ENCODE results near the gene TCEANC.

The TCEANC gene, protein sequence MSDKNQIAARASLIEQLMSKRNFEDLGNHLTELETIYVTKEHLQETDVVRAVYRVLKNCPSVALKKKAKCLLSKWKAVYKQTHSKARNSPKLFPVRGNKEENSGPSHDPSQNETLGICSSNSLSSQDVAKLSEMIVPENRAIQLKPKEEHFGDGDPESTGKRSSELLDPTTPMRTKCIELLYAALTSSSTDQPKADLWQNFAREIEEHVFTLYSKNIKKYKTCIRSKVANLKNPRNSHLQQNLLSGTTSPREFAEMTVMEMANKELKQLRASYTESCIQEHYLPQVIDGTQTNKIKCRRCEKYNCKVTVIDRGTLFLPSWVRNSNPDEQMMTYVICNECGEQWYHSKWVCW

DNA sequence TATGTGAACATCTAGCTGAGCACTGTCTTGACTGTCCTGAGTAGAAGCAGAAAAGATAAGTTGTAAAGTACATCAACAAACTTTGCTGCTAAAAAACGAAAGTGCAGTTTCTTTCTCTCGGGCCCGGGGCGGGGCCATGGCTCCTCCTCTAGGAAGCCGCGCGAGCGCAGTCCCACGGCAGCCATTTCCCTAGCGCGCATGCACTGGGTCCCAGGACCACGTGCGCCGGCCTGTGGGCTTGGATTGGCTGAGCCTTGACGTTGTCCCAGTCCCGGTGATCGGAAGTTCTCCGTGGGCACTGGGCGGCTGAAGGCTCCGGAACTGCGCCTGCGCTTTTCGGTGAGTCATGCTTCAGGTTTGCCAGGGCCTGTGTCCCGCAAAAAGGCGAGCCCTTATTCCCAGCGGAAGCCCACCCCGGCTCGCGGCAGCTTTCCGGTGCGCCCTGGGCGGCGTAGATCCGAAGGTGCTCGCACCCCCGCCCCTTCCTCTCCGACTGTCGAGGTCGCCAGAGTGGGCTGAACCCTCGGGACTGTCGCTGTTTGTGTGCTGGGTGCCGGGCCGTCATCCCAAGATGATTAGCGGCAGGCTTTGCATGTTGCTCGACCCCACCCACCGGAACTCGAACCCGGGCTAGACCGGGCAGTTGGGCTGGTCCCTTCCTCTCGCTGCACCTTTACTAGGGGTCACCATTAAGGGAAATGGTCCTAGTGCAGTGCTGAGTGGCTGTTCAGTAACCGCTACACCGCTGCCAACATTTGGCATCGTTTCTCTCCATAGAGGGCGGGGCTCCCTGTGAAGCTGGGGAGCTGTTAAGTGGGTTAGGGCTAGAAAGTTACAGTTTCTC lies at the start of gene TCEANC:
Gene TCEANC, plus strand, starts transcription at position 292 of the 844 bp plus-strand sequence. CDS start 9,368 bp downstream, outside the sequence.
- Histone ChIP-seq H3K27me3 (ENCODE audit: insufficient read depth, low read depth, severe bottlenecking) (peaks cover 11% of the 10 kb centered on the region), H3K27ac (peak within 1 kb of the TSS; percentile 52), H3K4me3 (ENCODE audit: low read depth, low read length) (peak within 1 kb of the TSS; percentile 77), H3K9me3 (ENCODE audit: severe bottlenecking) (no peaks in the 10 kb centered on the region), H3K36me3 (no peaks in the 10 kb centered on the region)
- TF ChIP-seq, protein P1, sequence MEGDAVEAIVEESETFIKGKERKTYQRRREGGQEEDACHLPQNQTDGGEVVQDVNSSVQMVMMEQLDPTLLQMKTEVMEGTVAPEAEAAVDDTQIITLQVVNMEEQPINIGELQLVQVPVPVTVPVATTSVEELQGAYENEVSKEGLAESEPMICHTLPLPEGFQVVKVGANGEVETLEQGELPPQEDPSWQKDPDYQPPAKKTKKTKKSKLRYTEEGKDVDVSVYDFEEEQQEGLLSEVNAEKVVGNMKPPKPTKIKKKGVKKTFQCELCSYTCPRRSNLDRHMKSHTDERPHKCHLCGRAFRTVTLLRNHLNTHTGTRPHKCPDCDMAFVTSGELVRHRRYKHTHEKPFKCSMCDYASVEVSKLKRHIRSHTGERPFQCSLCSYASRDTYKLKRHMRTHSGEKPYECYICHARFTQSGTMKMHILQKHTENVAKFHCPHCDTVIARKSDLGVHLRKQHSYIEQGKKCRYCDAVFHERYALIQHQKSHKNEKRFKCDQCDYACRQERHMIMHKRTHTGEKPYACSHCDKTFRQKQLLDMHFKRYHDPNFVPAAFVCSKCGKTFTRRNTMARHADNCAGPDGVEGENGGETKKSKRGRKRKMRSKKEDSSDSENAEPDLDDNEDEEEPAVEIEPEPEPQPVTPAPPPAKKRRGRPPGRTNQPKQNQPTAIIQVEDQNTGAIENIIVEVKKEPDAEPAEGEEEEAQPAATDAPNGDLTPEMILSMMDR (IDR thresholded peaks at IDR 0.05; ENCODE audit: low read depth, low read length) = no peak
- peak; percentile 98 for DNase-seq

DNA sequence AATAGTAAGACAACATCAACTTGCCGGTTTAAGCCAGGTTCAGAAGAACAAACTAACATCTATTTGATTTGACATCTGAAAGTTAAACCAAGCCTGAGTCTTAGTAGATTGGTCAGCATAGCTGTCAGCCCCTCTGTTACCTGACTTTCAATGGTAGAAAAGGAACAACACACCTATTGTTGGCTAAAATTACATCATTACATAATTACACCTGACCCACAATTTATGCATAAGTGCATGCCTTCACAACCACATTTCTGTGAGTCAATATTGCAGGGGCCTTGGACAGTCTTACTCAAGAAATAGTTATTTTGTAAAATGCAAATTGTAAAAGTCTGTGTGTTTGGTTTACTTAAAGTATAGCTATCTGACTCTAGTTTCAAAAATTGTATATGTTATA lies 47.3 kb upstream of the TCEANC start:
- no peak overlapping the region for H3K4me3 ChIP-seq (ENCODE audit: low read depth, low read length)
- no peaks in the 10 kb centered on the region for H3K9me3 ChIP-seq (ENCODE audit: severe bottlenecking)
- H3K36me3 ChIP-seq = no peaks in the 10 kb centered on the region
- TF ChIP-seq, protein P1 (IDR thresholded peaks at IDR 0.05; ENCODE audit: low read depth, low read length) = no peak
- no peak overlapping the region for H3K27ac ChIP-seq
- no peak for DNase-seq
- H3K27me3 ChIP-seq (ENCODE audit: insufficient read depth, low read depth, severe bottlenecking) = peaks cover 65% of the 10 kb centered on the region

DNA sequence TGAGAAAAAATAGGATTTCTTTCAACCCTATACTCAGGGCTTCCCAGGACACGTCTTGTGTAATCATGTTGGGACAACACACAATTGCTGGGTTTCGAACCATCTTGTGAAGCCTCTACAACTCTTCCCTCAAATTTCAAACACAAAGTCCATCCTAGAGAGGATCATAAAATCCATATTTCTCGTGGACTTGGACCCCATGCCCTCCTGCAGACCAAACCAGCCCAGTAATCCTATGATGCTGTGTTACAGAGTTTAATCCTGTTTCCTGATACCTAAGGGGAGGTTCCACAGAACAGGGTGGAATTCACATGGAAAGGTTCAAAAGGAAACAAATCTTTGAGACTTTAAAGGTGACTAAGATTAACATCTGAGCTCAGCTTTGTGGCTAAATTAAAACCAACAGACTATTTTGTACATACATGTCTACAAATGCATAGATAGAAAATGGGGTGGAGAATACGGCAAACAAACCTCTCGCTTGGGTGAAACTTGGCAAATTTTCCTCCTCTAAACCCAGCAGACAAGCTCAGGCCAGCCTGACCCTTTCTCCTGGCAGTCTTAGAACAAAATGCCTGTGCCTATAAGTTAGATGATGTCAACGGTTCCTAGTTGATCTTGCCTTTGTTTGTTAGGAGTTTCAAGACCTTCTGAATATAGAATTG lies 45.5 kb upstream of the TCEANC start:
- H3K36me3 ChIP-seq = no peaks in the 10 kb centered on the region
- TF ChIP-seq, protein P1 (IDR thresholded peaks at IDR 0.05; ENCODE audit: low read depth, low read length) = no peak
- H3K4me3 ChIP-seq (ENCODE audit: low read depth, low read length) = no peak overlapping the region
- DNase-seq = no peak
- H3K27me3 ChIP-seq (ENCODE audit: insufficient read depth, low read depth, severe bottlenecking) = peaks cover 64% of the 10 kb centered on the region
- H3K27ac ChIP-seq = no peak overlapping the region
- H3K9me3 ChIP-seq (ENCODE audit: severe bottlenecking) = no peaks in the 10 kb centered on the region

DNA sequence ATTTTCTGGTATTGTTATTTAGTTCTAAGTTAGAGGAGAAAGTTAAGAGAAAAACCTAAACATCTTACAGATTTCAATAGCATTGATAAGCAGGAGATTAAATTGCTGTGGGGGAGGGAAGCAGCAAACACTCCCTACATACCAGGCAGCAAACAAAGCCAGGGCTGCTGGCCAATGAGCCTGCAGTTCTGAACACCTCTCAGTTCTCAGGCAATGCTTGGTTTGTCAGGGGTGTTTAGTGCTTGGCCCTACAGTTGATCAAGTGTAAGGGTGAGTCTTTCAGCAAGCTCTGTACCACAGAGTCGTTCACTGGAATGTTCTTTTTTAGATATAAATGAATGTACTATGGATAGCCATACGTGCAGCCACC lies 45.0 kb upstream of the TCEANC start:
- Histone ChIP-seq H3K27ac (no peak overlapping the region), H3K27me3 (ENCODE audit: insufficient read depth, low read depth, severe bottlenecking) (peaks cover 68% of the 10 kb centered on the region), H3K36me3 (no peaks in the 10 kb centered on the region), H3K4me3 (ENCODE audit: low read depth, low read length) (no peak overlapping the region), H3K9me3 (ENCODE audit: severe bottlenecking) (no peaks in the 10 kb centered on the region)
- no peak for DNase-seq
- TF ChIP-seq, protein P1 (IDR thresholded peaks at IDR 0.05; ENCODE audit: low read depth, low read length) = no peak

DNA sequence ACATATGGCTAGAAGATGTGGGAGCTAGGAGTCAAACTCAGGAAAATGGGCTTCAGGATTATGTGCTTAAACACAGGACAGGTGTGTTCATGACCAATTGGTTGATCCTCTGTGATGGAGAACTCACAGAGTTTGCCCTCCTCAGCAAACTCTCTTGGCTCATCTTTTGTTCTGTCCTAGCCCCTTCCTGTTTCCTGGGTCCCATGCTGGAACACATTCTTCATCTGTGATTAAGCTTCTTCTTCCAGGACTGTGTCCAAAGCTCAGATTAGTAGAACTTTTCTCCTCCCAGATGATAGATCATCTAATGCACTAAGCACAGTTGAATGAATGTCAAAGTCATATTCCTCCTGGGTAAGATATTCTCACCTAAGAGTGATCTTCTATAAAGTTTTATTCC lies 38.8 kb upstream of the TCEANC start:
- TF ChIP-seq, protein P1 (IDR thresholded peaks at IDR 0.05; ENCODE audit: low read depth, low read length) = no peak
- Histone ChIP-seq H3K36me3 (no peaks in the 10 kb centered on the region), H3K27me3 (ENCODE audit: insufficient read depth, low read depth, severe bottlenecking) (peaks cover 76% of the 10 kb centered on the region), H3K27ac (no peak overlapping the region), H3K4me3 (ENCODE audit: low read depth, low read length) (no peak overlapping the region), H3K9me3 (ENCODE audit: severe bottlenecking) (no peaks in the 10 kb centered on the region)
- DNase-seq = no peak

All from WERI-Rb-1 (cell line).